CD4-positive, alpha-beta T cell treated with Interleukin-10 for 1 hour (primary cell): Measurements from ENCODE around the gene MRPL43.

ENCODE experiments used
- DNase-seq: peaks from one replicate; pipeline ENCODE4 v3.0.0-alpha.2; 2020

Gene MRPL43

DNA sequence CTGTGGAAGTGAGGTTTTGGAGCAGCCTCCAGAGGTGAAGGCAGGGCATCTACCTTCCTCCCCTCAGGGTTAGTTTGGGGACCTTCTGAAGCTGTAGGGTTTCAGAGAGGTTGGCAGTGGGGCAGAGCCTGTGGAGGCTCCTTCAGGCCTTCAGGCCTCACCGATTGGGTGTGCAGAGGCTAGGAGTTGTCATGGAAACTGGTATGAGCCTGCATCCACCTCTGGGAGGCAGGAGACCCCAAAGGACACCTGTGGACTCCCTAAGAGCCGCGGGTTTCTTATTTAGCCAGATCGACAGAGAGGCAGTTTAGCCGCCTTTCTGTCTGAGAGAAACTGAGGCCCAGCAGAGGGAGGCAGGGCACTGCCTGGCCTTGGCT lies 14.3 kb upstream of the MRPL43 start:
- DNase-seq, result no peak

- DNase-seq, result no peak
Measured at GRCh38 chr10:101000915-101001658, 13.8 kb upstream of the MRPL43 start.

GRCh38 chr10:101000127-101000914 lies 13.0 kb upstream of the MRPL43 start:
- DNase-seq, result no peak

GRCh38 chr10:100999742-101000126 lies 12.4 kb upstream of the MRPL43 start, which contains the start of gene LZTS2:
Gene LZTS2, plus strand, starts transcription at chr10:100999808. Its CDS starts 2,731 bp downstream, at chr10:101002539.
- DNase-seq, result no peak

- peak; percentile 81 for DNase-seq
Measured at GRCh38 chr10:100998991-100999741, 11.9 kb upstream of the MRPL43 start.

DNA sequence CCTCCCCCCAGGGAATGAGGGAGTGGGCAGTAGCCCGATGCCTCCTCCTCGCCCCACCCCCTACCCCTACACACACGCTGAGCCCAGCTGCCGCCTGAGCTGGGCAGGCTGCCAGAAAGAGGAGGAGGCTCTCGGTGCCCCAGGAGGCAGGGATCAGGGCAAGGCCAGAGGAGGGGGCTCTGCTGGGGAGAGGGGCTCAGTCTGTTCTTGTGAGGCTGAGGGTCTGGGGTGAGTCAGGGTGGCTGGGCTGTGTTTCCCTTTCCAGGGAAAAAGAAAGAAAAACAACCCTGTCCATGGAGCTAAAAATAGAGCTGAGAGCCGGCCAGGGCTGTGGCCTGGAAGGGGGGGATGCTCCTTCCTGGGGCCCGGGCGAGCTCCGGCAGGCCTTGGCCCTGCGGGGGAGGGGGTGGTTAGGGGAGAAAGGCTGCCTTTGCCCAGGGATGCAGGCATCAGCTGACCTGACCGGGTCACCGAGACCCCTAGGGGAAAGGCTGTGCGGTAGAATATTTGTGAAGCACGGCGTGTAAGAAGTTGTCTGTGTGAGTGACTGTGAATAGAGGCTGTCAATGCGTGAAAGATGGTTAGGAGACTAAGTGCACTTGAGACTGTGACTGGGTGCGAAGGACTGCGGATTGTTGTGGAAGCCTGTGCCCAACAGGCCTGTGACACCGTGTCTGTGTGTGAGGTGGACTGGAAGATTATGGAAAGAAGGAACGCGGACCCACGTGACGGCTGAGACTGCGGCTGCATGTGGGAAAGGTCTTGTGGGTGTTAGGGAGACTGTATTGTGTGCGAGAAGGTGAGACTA lies 11.1 kb upstream of the MRPL43 start:
- DNase-seq, result peak; percentile 63

DNA sequence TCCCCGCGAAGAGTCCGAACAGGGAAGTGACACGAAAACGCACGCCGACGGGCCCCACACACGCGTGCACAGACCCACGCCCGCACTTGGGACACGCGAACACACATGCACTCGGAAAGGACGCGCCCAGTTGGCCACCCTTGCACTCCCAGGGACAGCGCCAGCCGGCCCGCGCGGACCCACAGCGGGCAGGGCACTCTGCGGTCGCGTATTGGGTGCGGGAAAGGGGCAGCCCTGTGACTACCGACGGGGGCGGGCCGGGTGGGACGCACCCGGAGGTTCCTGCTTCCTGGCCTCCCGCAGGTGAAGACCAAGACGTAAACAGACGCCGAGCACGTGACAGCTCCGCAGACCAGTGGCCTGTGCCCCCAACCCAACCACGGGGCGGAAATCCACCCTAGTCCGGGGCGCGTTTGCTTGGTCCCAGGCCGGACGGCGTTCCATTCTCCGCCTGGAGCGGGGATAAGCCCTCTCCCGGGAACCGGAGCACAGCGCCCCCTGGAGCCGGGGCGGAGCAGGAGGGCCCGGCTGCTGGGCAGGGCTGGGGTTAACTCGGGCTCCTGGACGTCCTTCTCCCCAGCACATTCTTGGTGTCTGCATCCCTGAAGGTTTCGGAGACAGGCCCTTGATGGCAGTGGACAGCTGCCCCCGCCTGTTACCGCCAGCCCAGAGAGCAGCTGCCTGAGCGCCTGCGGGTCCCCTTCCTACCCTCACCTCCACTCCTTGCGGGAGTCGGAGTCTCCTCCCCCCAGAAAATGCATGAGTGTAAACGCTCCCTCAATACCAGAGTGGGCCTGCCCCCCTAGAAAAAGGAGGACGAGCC lies 10.3 kb upstream of the MRPL43 start:
- DNase-seq, result peak; percentile 69

GRCh38 chr10:100996678-100997359 lies 9.5 kb upstream of the MRPL43 start:
- DNase-seq, result peak; percentile 32

GRCh38 chr10:100995181-100995580 lies 7.9 kb upstream of the MRPL43 start:
- no peak for DNase-seq

GRCh38 chr10:100993986-100994708 lies 6.8 kb upstream of the MRPL43 start:
- DNase-seq, result no peak

- DNase-seq, result no peak
Measured at GRCh38 chr10:100989088-100989487, 1.8 kb upstream of the MRPL43 start.

DNA sequence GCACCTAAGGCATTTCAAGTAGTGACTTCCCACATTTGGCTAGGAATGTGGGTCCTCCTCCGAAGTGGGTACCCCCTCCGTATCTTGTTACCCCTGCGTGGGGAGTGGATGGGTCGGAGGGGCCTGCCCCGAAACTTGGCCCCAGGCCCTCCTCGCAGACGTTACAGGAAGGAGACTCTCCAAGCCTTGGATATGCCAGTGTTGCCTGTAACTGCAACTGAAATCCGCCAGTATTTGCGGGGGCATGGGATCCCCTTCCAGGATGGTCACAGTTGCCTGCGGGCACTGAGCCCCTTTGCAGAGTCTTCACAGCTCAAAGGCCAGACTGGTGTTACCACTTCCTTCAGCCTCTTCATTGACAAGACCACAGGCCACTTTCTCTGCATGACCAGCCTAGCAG lies 869 bp upstream of the MRPL43 start:
- DNase-seq, result no peak

DNA sequence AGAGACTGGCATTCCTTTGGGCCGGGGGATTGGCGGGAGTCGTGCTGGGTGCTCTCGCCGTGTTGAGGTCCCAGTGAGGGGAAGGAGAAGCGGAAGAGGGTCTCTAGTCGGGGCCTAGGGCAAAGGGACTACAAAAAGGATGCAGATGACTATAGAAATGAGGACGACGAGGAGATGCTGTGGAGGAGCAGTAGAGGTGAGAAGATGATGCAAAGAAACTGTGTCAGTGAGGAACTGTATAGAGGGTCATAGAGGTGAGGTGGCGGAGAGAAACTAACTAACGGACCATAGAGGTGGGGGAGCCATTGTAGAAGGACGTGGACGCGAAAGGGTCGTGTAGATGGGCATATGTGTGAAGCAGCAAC lies 370 bp upstream of the MRPL43 start:
- DNase-seq, result no peak

GRCh38 chr10:100986623-100986951 lies 710 bp downstream of the MRPL43 start:
- DNase-seq, result no peak

- no peak for DNase-seq
Measured at GRCh38 chr10:100985336-100985735, 2.0 kb downstream of the MRPL43 start.

DNA sequence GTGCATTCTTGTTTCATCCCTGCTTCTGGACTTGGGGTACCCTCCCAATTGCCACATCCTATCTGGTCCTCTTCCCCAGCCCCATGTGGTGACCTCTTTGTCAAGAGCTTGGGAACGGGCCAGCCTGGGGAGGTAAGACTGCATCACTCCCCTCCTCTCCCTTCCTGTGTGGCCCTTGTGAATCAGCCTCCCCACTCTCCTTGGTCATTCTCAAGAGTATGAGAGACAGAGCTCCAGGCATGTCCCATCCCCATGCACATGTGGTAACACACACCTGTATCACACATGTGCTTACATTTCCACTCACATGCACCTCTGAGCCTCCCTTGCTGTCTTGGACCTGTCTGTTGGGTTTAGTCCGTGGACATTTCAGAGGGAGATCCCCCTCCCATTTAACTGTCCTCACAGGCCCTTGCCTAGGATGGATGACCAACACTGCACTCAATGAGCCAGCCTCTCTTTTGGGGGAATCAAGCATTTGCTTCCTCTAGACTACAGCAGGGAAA lies 2.6 kb downstream of the MRPL43 start:
- no peak for DNase-seq

DNA sequence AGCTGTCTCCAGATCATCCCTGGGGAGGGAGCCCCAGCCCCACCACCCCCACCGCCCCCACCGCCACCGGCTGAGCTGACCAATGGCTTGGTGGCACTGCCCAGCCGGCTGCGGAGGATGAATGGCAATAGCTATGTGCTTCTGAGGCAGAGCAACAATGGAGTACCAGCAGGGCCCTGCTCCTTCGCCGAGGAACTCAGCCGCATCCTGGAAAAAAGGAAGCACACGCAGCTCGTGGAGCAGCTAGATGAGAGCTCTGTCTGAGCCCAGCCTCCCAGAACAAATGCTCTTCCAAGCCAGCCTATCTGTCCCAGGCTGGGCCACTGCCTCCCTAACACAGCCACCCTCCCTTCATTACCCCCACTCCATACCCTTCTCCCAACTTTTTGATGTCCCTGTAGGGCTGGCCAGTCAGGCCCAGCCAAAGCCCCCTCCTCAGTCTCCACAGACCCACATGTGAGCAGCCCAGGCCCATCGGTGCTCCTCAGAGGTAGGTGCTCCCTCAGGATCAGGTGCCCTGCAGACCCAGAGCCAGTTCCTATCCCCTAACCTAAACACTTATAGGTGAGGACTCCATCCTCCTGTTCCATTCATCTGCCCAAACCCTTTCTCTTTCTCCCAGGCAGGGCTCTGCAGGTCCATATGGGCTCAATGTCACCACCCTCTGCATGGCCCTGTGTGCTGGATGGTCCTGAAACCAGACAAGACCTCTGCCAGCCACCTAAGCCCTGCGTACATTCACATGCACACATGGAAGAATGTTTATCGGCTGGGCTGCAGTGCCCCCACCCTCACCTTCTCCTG lies 3.2 kb downstream of the MRPL43 start:
- DNase-seq, result no peak

DNA sequence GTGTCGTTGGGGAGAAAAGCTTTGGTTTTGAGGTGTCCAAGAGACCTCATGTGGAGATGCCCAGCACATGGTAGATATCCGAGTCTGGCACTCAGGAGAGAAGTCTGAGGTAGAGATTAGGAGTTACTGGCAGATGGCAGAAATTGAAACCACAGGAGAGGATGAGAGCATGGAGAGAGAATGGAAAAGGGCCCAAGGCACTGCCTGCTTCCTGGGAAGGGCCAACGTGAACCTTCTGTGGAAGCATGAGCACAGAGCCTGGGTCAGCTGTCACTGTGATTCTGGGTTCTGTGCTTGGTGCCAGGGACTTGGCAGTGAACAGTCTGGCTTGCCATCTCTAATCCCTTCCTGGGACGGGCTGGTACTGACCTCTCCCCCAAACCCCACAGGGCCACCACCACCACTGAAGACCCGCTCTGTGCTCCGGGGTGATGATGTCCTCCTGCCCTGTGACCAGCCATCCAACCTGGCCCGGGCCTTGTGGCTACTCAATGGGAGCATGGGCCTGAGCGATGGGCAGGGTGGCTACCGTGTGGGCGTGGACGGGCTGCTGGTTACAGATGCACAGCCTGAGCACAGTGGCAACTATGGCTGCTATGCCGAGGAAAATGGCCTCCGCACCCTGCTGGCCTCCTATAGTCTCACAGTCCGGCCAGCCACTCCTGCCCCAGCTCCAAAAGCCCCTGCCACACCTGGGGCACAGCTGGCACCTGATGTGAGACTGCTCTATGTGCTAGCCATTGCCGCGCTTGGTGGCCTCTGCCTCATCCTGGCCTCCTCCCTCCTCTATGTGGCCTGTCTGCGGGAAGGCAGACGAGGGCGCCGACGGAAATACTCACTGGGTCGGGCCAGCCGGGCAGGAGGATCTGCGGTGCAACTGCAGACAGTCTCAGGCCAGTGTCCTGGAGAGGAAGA lies 4.1 kb downstream of the MRPL43 start:
- no peak for DNase-seq
